Astrocyte (in vitro differentiated cells and primary cell): ENCODE data around the gene S1PR1. TPM values are rescaled to one million over a fixed set of nuclear protein-coding genes. Genes with fewer than 3 reads are reported as not detected.

ENCODE experiments used
- DNase-seq: peaks from one replicate; pipeline ENCODE4 v3.0.0-alpha.2; 2010; ENCODE audit warnings: low read depth
- FAIRE-seq: peaks from 2 replicates; lab custom pipeline; 2011; peaks lifted over from hg19 to GRCh38; lab: Jason Lieb, UNC
- H2AFZ ChIP-seq: 2 replicates; pipeline ENCODE4 v1.6.0; 2012; ENCODE audit warnings: low read depth, low read length, inconsistent platforms
- H3K27ac ChIP-seq: 2 replicates; pipeline ENCODE4 v1.5.1; 2011; ENCODE audit warnings: low read depth, low read length, inconsistent platforms
- H3K27me3 ChIP-seq: 2 replicates; pipeline ENCODE4 v1.6.0; 2011; ENCODE audit warnings: low read length, inconsistent platforms; ENCODE audit not compliant: insufficient read depth
- H3K36me3 ChIP-seq: 2 replicates; pipeline ENCODE4 v1.5.1; 2011; ENCODE audit warnings: low read length, inconsistent platforms; ENCODE audit not compliant: insufficient read depth
- H3K4me1 ChIP-seq: 2 replicates; pipeline ENCODE4 v1.5.1; 2011; ENCODE audit warnings: low read length, inconsistent platforms; ENCODE audit not compliant: insufficient read depth
- H3K4me2 ChIP-seq: 2 replicates; pipeline ENCODE4 v1.6.0; 2012; ENCODE audit warnings: low read length, inconsistent platforms
- H3K4me3 ChIP-seq: 2 replicates; pipeline ENCODE4 v1.5.1; 2011; ENCODE audit warnings: low read depth, mild to moderate bottlenecking, low read length, inconsistent platforms; ENCODE audit not compliant: insufficient read depth
- H3K79me2 ChIP-seq: 2 replicates; pipeline ENCODE4 v1.6.0; 2012; ENCODE audit warnings: mild to moderate bottlenecking, low read length, inconsistent platforms; ENCODE audit not compliant: insufficient read depth
- H3K9ac ChIP-seq: 2 replicates; pipeline ENCODE4 v1.6.0; 2012; ENCODE audit warnings: mild to moderate bottlenecking, low read length, inconsistent platforms
- H3K9me3 ChIP-seq: 2 replicates; pipeline ENCODE4 v1.5.1; 2012; ENCODE audit warnings: low read depth, mild to moderate bottlenecking, low read length, inconsistent platforms; ENCODE audit not compliant: insufficient read depth
- H4K20me1 ChIP-seq: 2 replicates; pipeline ENCODE4 v1.6.0; 2012; ENCODE audit warnings: low read length, inconsistent platforms; ENCODE audit not compliant: insufficient read depth
- H3K27ac Mint-ChIP-seq: one replicate; pipeline ENCODE4 v1.8.0; 2021; ENCODE audit warnings: mild to moderate bottlenecking, mixed read lengths; ENCODE audit not compliant: unreplicated experiment
- H3K27me3 Mint-ChIP-seq: one replicate; pipeline ENCODE4 v1.8.0; 2021; ENCODE audit warnings: low read depth, mixed read lengths; ENCODE audit not compliant: unreplicated experiment
- H3K36me3 Mint-ChIP-seq: one replicate; pipeline ENCODE4 v1.8.0; 2021; ENCODE audit warnings: low read depth, mixed read lengths; ENCODE audit not compliant: unreplicated experiment
- H3K4me1 Mint-ChIP-seq: one replicate; pipeline ENCODE4 v1.8.0; 2021; ENCODE audit warnings: low read depth, mixed read lengths; ENCODE audit not compliant: unreplicated experiment
- H3K4me3 Mint-ChIP-seq: one replicate; pipeline ENCODE4 v1.8.0; 2021; ENCODE audit warnings: mild to moderate bottlenecking, moderate library complexity, mixed read lengths; ENCODE audit not compliant: unreplicated experiment
- H3K9me3 Mint-ChIP-seq: one replicate; pipeline ENCODE4 v1.8.0; 2021; ENCODE audit warnings: mild to moderate bottlenecking, mixed read lengths; ENCODE audit not compliant: unreplicated experiment
- CTCF ChIP-seq: IDR thresholded peaks from 2 replicates; pipeline ENCODE4 v1.5.1; 2011; ENCODE audit warnings: low read depth, mild to moderate bottlenecking, inconsistent platforms, low read length, moderate library complexity; ENCODE audit not compliant: insufficient read depth
- EZH2 ChIP-seq: IDR thresholded peaks from 2 replicates; pipeline ENCODE4 v1.6.1; 2012; ENCODE audit warnings: mild to moderate bottlenecking, low read length, inconsistent platforms; ENCODE audit not compliant: insufficient read depth
- total RNA-seq: library from RNA; stranded (reverse); gene quantifications from 2 replicates; pipeline ENCODE4 v1.2.1, GENCODE V29; 2021

Gene S1PR1
- total RNA-seq, 1 donor from 2014 or later: 14.4 TPM

GRCh38 chr1:101239095-101240040 is 2.5 kb downstream of the S1PR1 start:
- no peaks in the 10 kb centered on the region for H3K79me2 ChIP-seq
- H3K4me3 Mint-ChIP-seq: peak overlapping the region; percentile 40
- no peak overlapping the region for H3K9ac ChIP-seq
- TF ChIP-seq CTCF (no peak), EZH2 (no peak)
- no peak overlapping the region for H3K27ac ChIP-seq
- H3K4me2 ChIP-seq: peak overlapping the region; percentile 82
- H3K9me3 Mint-ChIP-seq: no peaks in the 10 kb centered on the region
- peaks cover 18% of the 10 kb centered on the region for H3K4me1 ChIP-seq
- no peaks in the 10 kb centered on the region for H3K27me3 ChIP-seq
- no peak overlapping the region for H3K4me3 ChIP-seq
- H3K4me1 Mint-ChIP-seq: peaks cover 26% of the 10 kb centered on the region
- DNase-seq: no peak
- H3K27me3 Mint-ChIP-seq: no peaks in the 10 kb centered on the region
- no peaks in the 10 kb centered on the region for H3K9me3 ChIP-seq
- H3K36me3 ChIP-seq: no peaks in the 10 kb centered on the region
- H3K36me3 Mint-ChIP-seq: peaks cover 7% of the 10 kb centered on the region
- FAIRE-seq: no peak
- H4K20me1 ChIP-seq: no peaks in the 10 kb centered on the region
- no peak overlapping the region for H2AFZ ChIP-seq
- peak overlapping the region; percentile 96 for H3K27ac Mint-ChIP-seq

- Mint-ChIP-seq H3K27me3 (no peaks in the 10 kb centered on the region), H3K36me3 (peaks cover 7% of the 10 kb centered on the region), H3K27ac (no peak overlapping the region), H3K9me3 (no peaks in the 10 kb centered on the region), H3K4me1 (peaks cover 25% of the 10 kb centered on the region), H3K4me3 (no peak overlapping the region)
- no peak overlapping the region for H2AFZ ChIP-seq
- no peak overlapping the region for H3K4me2 ChIP-seq
- no peak overlapping the region for H3K9ac ChIP-seq
- no peak overlapping the region for H3K27ac ChIP-seq
- no peaks in the 10 kb centered on the region for H3K79me2 ChIP-seq
- peaks cover 18% of the 10 kb centered on the region for H3K4me1 ChIP-seq
- TF ChIP-seq EZH2 (no peak), CTCF (no peak)
- no peaks in the 10 kb centered on the region for H3K9me3 ChIP-seq
- H4K20me1 ChIP-seq: no peaks in the 10 kb centered on the region
- FAIRE-seq (no peak), DNase-seq (no peak)
- H3K27me3 ChIP-seq: no peaks in the 10 kb centered on the region
- no peak overlapping the region for H3K4me3 ChIP-seq
- no peaks in the 10 kb centered on the region for H3K36me3 ChIP-seq
Measured at GRCh38 chr1:101240041-101240430, 3.2 kb downstream of the S1PR1 start.
